H9 (cell line): ENCODE results near the gene SMARCAL1. TPM values are rescaled to one million over a fixed set of nuclear protein-coding genes. Genes with fewer than 3 reads are reported as not detected.

ENCODE experiments used
- DNase-seq: peaks from one replicate; pipeline ENCODE4 v3.0.0-alpha.2; 2017
- H2AFZ ChIP-seq: one replicate; pipeline ENCODE4 v1.6.1; 2013; ENCODE audit warnings: mild to moderate bottlenecking, low read length, control low read depth, moderate library complexity
- H2AK5ac ChIP-seq: 2 replicates; pipeline ENCODE4 v1.6.1; 2013; ENCODE audit warnings: low read length, control low read depth, mixed read lengths; ENCODE audit not compliant: insufficient read length
- H2BK120ac ChIP-seq: one replicate; pipeline ENCODE4 v1.6.1; 2013; ENCODE audit warnings: low read depth, mild to moderate bottlenecking, low read length, control low read depth, inconsistent platforms; ENCODE audit not compliant: poor library complexity, severe bottlenecking
- H2BK12ac ChIP-seq: 2 replicates; pipeline ENCODE4 v1.6.1; 2013; ENCODE audit warnings: low read length, control low read depth, mixed read lengths, low read depth; ENCODE audit not compliant: insufficient read length
- H2BK15ac ChIP-seq: 2 replicates; pipeline ENCODE4 v1.6.1; 2013; ENCODE audit warnings: low read depth, low read length, control low read depth
- H2BK20ac ChIP-seq: one replicate; pipeline ENCODE4 v1.6.1; 2013; ENCODE audit warnings: low read depth, mild to moderate bottlenecking, low read length, control low read depth, inconsistent platforms; ENCODE audit not compliant: poor library complexity, severe bottlenecking
- H2BK5ac ChIP-seq: 2 replicates; pipeline ENCODE4 v1.6.1; 2013; ENCODE audit warnings: low read length, control low read depth, mixed read lengths; ENCODE audit not compliant: insufficient read length
- H3K14ac ChIP-seq: 2 replicates; pipeline ENCODE4 v1.6.1; 2013; ENCODE audit warnings: low read length, control low read depth; ENCODE audit not compliant: insufficient read depth
- H3K18ac ChIP-seq: 2 replicates; pipeline ENCODE4 v1.6.1; 2013; ENCODE audit warnings: low read depth, mild to moderate bottlenecking, mixed read lengths, low read length, control low read depth; ENCODE audit not compliant: insufficient read length
- H3K23ac ChIP-seq: 2 replicates; pipeline ENCODE4 v1.6.1; 2013; ENCODE audit warnings: low read length, control low read depth, mixed read lengths, low read depth; ENCODE audit not compliant: insufficient read length
- H3K23me2 ChIP-seq: 2 replicates; pipeline ENCODE4 v1.6.1; 2013; ENCODE audit warnings: low read depth, mild to moderate bottlenecking, mixed read lengths, low read length, control low read depth; ENCODE audit not compliant: insufficient read length, poor library complexity, severe bottlenecking
- H3K27ac ChIP-seq: 2 replicates; pipeline ENCODE4 v1.5.1; 2013; ENCODE audit warnings: low read length, control low read depth, mixed read lengths, low read depth; ENCODE audit not compliant: insufficient read length
- H3K27me3 ChIP-seq: 2 replicates; pipeline ENCODE4 v1.6.1; 2013; ENCODE audit warnings: low read length, control low read depth, inconsistent platforms; ENCODE audit not compliant: insufficient read depth
- H3K4ac ChIP-seq: 2 replicates; pipeline ENCODE4 v1.6.1; 2013; ENCODE audit warnings: low read depth, mild to moderate bottlenecking, control low read depth, inconsistent platforms, low read length, moderate library complexity
- H3K4me1 ChIP-seq: 2 replicates; pipeline ENCODE4 v1.6.1; 2013; ENCODE audit warnings: low read length, control low read depth, inconsistent platforms; ENCODE audit not compliant: insufficient read depth
- H3K4me2 ChIP-seq: 2 replicates; pipeline ENCODE4 v1.6.1; 2013; ENCODE audit warnings: low read length, control low read depth, mixed read lengths; ENCODE audit not compliant: insufficient read length, insufficient read depth
- H3K56ac ChIP-seq: 2 replicates; pipeline ENCODE4 v1.6.1; 2013; ENCODE audit warnings: low read depth, mild to moderate bottlenecking, mixed read lengths, low read length, control low read depth; ENCODE audit not compliant: insufficient read length
- H3K79me1 ChIP-seq: 2 replicates; pipeline ENCODE4 v1.6.1; 2013; ENCODE audit warnings: low read depth, mild to moderate bottlenecking, moderate library complexity, low read length, control low read depth, inconsistent platforms; ENCODE audit not compliant: insufficient read depth, poor library complexity, severe bottlenecking
- H3K79me2 ChIP-seq: 2 replicates; pipeline ENCODE4 v1.6.1; 2013; ENCODE audit warnings: low read length, control low read depth, inconsistent platforms; ENCODE audit not compliant: insufficient read depth
- H3K9ac ChIP-seq: 2 replicates; pipeline ENCODE4 v1.6.1; 2013; ENCODE audit warnings: low read length, control low read depth, mixed read lengths; ENCODE audit not compliant: insufficient read length; ENCODE audit errors: extremely low read depth
- H3K9me3 ChIP-seq: one replicate; pipeline ENCODE4 v1.6.1; 2013; ENCODE audit warnings: low read depth, low read length, inconsistent platforms; ENCODE audit not compliant: control insufficient read depth
- H3T11ph ChIP-seq: one replicate; pipeline ENCODE4 v1.6.1; 2013; ENCODE audit warnings: mild to moderate bottlenecking, low read length, control low read depth, inconsistent platforms
- H4K20me1 ChIP-seq: one replicate; pipeline ENCODE4 v1.6.1; 2013; ENCODE audit not compliant: control insufficient read depth, insufficient read length, insufficient read depth
- H4K5ac ChIP-seq: 2 replicates; pipeline ENCODE4 v1.6.1; 2013; ENCODE audit warnings: low read depth, mild to moderate bottlenecking, mixed read lengths, low read length, control low read depth; ENCODE audit not compliant: insufficient read length
- H4K8ac ChIP-seq: replicated peaks from 2 replicates; pipeline ENCODE4 v1.6.1; 2013; ENCODE audit warnings: low read length, control low read depth, mixed read lengths, low read depth; ENCODE audit not compliant: insufficient read length
- H4K91ac ChIP-seq: 2 replicates; pipeline ENCODE4 v1.6.1; 2013; ENCODE audit warnings: low read depth, mild to moderate bottlenecking, moderate library complexity, mixed read lengths, low read length, control low read depth; ENCODE audit not compliant: insufficient read length
- H3K27ac Mint-ChIP-seq, 3 experiments: 2 replicates in 2 of 3; 3 replicates in 1 of 3; pipeline ENCODE4 v1.8.0; 2020 to 2021; ENCODE audit warnings: mixed read lengths in 3 of 3, mild to moderate bottlenecking in 1 of 3, moderate library complexity in 1 of 3
- H3K27me3 Mint-ChIP-seq: 2 replicates; pipeline ENCODE4 v1.8.0; 2021; ENCODE audit warnings: low read depth, mild to moderate bottlenecking, moderate library complexity, mixed read lengths
- H3K36me3 Mint-ChIP-seq, 3 experiments: 2 replicates in 2 of 3; 3 replicates in 1 of 3; pipeline ENCODE4 v1.8.0; 2020 to 2021; ENCODE audit warnings: low read depth in 3 of 3, mixed read lengths in 3 of 3; ENCODE audit not compliant: insufficient read depth in 1 of 3
- H3K4me1 Mint-ChIP-seq, 2 experiments: 2 replicates each; pipeline ENCODE4 v1.8.0; 2020; ENCODE audit warnings: mixed read lengths in 2 of 2
- H3K4me3 Mint-ChIP-seq, 2 experiments: 2 replicates in 1 of 2; 3 replicates in 1 of 2; pipeline ENCODE4 v1.8.0; 2020 to 2021; ENCODE audit warnings: mild to moderate bottlenecking in 2 of 2, mixed read lengths in 2 of 2, moderate library complexity in 1 of 2
- H3K9me3 Mint-ChIP-seq, 2 experiments: 2 replicates in 1 of 2; 3 replicates in 1 of 2; pipeline ENCODE4 v1.8.0; 2020; ENCODE audit warnings: mild to moderate bottlenecking in 2 of 2, mixed read lengths in 2 of 2, moderate library complexity in 1 of 2
- WGBS: extraction: QIAGEN DNeasy Blood & Tissue Kit; methylation state at CpG from one replicate; pipeline ENCODE4 v1.1.7; 2013; ENCODE audit warnings: missing lambda C conversion rate, low lambda C conversion rate, mixed read lengths; ENCODE audit not compliant: insufficient read length; ENCODE audit errors: extremely low coverage; 5-methylcytosine and 5-hydroxymethylcytosine counted together
- total RNA-seq: library from RNA; stranded (reverse); gene quantifications from 2 replicates; pipeline ENCODE4 v1.2.1, GENCODE V29; 2021
- TF ChIP-seq, protein P1 (sequence below): fragments of 200-600 bp; sonication (generic); conservative IDR thresholded peaks from 3 replicates; pipeline ENCODE4 v1.8.0; 2021; ENCODE audit warnings: antibody characterized with exemption, mild to moderate bottlenecking

Gene SMARCAL1
- total RNA-seq, 1 experiment from 2014 or later = 16.5 TPM

DNA sequence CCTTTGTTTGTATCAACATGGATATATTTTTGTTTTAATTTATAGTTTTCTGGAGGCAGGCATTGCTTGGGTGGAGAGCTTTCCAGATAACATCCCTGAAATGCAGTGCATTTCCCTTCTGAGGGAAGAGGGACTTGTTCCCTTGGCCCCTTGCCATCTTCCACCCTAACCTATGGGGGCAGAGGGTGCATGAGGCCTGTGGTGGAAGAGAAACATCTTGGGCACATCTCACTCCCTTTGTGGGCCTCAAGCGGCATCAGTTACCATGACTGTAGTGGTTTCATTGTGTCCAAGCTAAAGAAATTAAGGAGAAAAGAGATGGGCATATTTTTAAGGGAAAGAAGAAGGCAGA is 81.0 kb downstream of the SMARCAL1 start:
- Mint-ChIP-seq H3K4me1 (peaks cover 14 to 22% of the 10 kb centered on the region in 2 experiments), H3K9me3 (no peaks in the 10 kb centered on the region), H3K27me3 (no peaks in the 10 kb centered on the region), H3K4me3 (no peak overlapping the region), H3K36me3 (no peaks in the 10 kb centered on the region; a peak in 1 of 7 replicates), H3K27ac (no peak overlapping the region)
- Histone ChIP-seq H3K9me3 (no peaks in the 10 kb centered on the region), H3K23me2 (no peaks in the 10 kb centered on the region), H3K27me3 (no peaks in the 10 kb centered on the region), H4K8ac (no peak overlapping the region), H3K4me2 (no peak overlapping the region), H4K91ac (no peak overlapping the region), H3K4ac (no peak overlapping the region), H3K79me2 (no peaks in the 10 kb centered on the region; the same call in 1 of the 2 replicates), H2AK5ac (no peak overlapping the region), H3K4me1 (no peaks in the 10 kb centered on the region; the same call in 1 of the 2 replicates), H4K5ac (no peak overlapping the region), H4K20me1 (no peaks in the 10 kb centered on the region), H2AFZ (no peak overlapping the region), H2BK15ac (no peak overlapping the region), H3K14ac (no peak overlapping the region), H3K9ac (no peak overlapping the region), H2BK5ac (no peak overlapping the region), H3K79me1 (no peaks in the 10 kb centered on the region), H3K56ac (no peak overlapping the region), H2BK120ac (no peak overlapping the region), H3K27ac (no peak overlapping the region), H3T11ph (no peak overlapping the region), H3K23ac (no peak overlapping the region), H3K18ac (no peak overlapping the region), H2BK20ac (no peak overlapping the region), H2BK12ac (no peak overlapping the region)
- TF ChIP-seq, protein P1, sequence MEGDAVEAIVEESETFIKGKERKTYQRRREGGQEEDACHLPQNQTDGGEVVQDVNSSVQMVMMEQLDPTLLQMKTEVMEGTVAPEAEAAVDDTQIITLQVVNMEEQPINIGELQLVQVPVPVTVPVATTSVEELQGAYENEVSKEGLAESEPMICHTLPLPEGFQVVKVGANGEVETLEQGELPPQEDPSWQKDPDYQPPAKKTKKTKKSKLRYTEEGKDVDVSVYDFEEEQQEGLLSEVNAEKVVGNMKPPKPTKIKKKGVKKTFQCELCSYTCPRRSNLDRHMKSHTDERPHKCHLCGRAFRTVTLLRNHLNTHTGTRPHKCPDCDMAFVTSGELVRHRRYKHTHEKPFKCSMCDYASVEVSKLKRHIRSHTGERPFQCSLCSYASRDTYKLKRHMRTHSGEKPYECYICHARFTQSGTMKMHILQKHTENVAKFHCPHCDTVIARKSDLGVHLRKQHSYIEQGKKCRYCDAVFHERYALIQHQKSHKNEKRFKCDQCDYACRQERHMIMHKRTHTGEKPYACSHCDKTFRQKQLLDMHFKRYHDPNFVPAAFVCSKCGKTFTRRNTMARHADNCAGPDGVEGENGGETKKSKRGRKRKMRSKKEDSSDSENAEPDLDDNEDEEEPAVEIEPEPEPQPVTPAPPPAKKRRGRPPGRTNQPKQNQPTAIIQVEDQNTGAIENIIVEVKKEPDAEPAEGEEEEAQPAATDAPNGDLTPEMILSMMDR = no peak
- DNase-seq = no peak
- no CpG with 5 or more reads among the region's 1 CpG for WGBS
